Activated T-cell treated with anti-CD3 and anti-CD28 coated beads for 24 hours (primary cell): ENCODE data around the gene G2E3.
"Not testable (repeated sequence)": the region's sequence is repeated elsewhere in the genome, so short reads cannot be mapped to it uniquely, and the experiment has no call there.

Source experiments
- DNase-seq: peaks from one replicate; pipeline ENCODE4 v3.0.0-alpha.2; 2020; ENCODE audit warnings: low read depth

Gene G2E3

DNA sequence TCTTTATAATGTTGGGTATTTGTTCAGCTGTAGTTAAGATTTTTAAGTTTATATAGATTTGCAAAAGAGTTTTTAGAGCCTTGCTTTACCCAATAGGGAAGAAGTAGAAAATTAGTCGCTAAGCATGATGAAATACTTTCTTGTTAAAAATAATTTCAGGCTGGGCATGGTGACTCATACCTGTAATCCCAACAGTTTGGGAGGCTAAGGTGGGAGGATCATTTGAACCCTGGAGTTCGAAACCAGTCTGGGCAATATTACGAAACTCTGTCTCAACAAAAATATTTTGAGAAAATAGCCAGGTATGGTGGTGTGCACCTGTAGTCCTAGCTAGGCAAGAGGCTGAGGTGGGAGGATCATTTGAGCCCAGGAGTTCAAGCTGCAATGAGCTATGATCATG lies 44.4 kb downstream of the G2E3 start:
- DNase-seq = no peak

DNA sequence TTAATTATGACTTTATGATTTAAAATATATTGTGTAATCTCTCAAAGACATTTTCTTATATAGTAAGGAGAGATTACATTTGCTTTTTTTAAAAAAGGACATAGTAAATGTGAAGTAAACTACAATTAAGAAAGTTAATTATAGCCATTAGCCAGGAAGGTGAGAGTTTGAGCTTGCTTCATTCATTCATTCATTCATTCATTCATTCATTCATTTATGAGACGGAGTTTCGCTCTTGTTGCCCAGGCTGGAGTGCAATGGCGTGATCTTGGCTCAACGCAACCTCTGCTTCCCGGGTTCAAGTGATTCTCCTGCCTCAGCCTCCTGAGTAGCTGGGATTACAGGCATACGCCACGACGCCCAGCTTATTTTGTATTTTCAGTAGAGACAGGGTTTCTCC lies 45.7 kb downstream of the G2E3 start:
- not testable (repeated sequence) for DNase-seq

DNA sequence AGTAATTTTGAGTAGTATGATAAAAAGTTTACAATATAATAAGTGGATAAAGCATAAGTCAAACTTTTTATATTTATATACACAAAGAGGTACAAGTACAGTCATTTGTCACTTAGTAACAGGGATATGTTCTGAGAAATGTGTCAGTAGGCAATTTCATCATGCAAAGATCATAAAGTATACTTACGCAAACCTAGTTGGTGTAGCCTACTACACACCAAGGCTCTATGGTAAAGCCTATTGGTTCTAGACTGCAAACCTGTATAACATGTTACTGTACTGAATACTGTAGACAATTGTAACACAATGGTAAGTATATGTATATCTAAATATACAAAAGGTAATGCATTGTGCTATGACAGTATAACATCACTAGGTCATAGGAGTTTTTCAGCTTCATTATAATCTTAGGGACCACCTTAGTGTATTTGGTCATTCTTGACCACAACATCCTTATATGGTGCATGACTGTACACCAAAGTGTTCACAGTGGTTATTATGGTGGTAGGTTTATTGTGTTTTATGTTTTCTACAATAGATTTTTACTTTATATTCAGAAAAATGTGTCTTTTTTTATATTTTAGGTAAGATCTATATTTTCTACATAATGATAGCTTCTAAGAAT lies 48.3 kb downstream of the G2E3 start:
- DNase-seq = no peak

DNA sequence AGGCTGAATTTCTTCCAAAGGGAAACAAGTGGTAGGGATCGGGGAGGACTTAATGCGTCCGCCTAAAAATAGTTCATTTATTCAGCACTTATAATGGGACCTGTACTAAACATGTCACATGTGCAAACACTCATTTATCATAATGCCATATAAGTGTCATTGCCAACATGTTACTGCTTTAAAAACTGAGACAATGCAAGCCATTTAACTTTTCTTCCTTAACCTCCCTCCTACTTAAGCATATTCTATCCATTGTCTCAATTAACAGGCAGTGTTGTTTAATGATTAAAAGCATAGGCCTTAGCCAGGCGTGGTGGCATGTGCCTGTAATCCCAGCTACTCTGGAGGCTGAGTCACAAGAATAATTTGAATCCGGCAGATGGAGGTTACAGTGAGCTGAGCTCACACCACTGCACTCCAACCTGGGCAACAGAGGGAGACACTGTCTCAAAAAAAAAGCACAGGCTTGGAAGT lies 49.6 kb downstream of the G2E3 start:
- no peak for DNase-seq

DNA sequence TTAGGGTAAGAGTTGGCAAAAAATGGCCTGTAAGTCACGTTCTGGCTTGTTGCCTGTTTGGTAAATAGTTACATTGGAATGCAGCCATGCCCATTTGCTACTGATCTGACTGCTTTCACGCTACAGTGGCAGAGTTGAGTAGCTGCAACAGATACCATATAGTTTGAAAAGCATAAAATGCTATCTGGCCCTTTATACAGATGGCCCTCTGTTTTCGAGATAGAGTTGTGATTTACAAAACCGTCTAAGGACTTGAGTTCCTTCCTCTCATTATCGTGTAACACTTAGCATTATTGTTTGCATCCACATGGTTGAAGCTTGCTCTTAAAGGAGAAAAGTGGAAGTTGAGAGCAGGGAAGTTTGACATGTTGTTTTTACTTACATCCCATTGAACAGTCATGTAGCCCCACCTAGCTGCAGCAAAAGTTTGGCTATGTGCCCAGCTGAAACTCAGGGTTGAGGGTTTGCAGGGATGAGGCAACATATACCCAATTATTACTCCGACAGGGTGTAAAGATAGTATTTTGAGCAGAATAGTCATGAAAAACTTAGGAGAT lies 51.9 kb downstream of the G2E3 start:
- no peak for DNase-seq

DNA sequence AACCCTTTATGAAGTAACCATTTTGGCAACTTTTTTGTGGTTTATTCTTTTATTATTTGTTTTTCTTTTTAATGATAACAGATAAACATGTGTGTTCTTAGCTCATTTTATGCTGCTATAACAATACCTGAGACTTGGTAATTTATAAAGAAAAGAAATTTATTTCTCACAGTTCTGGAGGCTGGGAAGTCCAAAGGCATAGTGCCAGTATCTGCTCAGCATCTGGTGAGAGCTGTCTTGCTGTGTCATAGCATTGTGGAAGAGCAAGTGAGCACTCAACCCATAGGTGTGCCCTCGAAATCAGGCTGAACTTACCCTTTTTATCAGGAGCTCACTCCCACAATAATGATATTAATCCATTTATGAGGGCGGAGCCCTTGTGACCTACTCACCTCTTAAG lies 55.2 kb downstream of the G2E3 start:
- no peak for DNase-seq

DNA sequence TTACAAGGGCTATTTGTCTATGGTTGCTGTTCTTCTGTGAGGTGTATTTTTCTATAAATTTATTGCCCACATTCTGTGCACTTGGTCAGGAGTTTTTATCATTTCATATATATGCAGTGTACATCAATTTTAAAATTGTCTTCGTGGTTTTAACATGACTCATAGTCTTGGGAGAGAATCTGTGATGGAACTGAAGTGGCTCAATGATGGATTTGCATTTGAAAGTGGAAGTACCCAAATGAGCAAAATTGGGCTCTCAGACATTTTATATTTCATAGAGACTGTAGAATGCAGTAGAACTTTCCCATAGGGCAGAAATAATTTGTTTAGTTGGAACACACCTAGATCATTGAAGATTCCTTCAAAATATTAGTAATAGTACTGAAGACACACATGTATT lies 61.2 kb downstream of the G2E3 start:
- DNase-seq = no peak

DNA sequence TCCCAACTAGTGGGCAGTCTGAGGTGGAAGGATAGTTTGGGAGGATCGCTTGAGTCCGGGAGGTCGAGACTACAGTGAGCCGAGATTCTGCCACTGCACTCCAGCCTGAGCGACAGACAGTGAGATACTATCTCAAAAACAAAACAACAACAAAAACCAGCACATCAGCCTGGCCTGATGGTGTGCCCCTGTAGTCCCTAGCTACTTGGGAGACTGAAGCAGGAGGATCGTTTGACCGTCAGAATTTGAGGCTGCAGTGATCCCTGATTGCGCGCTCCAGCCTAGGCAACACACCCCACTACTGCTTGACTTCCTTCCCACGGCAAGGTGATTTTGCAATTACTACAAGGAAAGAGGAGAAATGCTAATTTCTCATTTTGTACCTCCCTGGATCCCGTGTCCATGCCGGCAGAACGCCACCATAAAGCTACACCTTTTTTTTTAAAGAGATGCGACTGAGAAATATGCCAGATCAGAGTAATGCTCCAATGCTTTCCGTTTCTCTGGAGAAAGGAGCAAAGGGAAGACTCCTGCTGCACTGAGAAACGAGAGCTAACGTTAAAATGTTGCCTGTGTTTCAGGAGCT lies 62.5 kb downstream of the G2E3 start:
- no peak for DNase-seq

DNA sequence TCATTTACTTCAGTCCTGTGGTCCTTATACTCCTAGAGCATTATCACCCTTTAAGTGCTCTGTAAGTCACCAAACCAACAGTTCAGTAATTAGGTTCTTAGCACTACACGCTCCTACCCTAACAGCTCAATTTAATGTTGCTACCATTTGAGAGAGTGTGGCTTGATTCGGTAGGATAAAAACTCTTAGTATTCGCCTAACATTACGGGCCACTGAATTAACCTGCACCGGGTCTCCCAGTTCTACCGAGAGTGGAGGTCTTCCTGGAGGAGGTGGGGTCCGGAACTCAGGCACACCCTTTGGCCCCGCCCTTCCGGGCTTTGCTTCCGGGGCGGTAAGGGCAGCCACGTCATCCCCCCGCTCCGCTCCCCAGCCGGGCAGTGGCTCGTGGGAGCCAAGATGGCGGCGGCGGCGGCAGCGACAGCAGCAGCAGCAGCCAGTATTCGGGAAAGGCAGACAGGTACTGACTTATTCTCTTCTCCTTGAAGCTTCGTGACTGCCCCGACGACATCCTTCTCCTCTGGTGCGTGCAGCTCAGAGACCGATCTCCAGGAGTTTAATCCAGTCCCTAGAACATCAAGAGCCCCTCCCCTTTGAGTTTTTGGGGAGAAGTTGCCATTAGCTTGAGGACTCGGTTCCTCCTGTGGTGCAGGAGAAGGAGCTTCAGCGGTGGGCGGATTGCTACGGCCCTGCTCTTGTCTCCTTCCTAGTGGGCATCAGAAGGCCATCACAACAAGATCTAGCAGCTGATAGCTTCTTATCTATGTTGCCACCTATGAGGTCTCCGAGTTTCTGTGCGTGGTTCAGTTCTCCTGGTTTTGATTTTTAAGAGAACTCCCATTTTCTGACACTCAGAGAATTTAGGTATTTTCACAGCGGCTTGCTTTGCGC lies 63.2 kb downstream of the G2E3 start, which contains the start of gene SCFD1:
Gene SCFD1, plus strand, starts transcription at position 380 of the 891 bp plus-strand sequence. Its CDS starts 20 bp downstream, at position 400.
- DNase-seq = peak; percentile 91

DNA sequence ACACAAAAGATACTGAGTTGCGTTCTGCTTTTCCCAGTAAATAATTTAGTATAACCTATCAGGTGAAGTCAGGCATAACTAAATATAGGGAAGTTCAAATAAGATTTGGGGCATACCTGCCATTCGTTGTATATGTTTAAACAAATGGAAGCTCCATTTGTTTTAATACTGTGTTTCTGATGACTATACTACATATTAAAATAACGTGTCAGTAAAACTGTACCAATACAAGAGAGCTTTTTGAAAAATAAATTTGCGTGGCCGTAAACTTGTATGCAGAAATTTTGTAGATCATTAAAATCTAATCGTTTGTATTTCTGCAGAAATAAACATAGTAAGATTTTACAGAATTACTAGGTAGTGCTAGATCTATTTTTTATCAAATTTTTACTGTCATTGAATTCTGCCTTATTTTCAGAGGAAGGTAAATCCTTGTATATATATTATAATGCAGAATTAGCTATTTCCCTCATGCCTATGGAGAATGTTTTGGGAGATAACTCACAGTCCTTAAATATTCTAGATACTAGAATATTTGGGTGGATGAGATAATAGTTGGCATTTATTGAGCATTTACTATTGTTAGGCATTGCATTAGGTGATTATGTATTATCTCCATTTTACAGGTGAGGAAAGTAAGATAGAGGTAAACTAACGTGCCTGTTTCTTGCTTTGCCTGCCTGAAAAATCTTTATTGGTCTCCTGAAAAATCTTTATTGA lies 64.6 kb downstream of the G2E3 start:
- DNase-seq = no peak

DNA sequence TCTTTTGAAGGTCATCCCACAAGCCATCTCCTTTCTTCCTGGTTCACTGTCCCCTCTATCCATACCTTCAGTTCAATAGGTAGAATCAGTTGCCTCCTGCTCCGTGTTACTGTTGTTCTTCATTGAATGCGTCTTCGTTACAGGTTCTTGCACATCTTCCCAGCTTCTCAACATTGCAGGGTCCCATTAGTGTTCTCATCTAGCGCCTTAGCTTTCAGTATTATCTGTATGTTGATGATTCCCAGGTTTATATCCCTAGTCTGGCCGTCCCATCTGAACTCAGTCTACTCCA lies 65.1 kb downstream of the G2E3 start:
- DNase-seq = no peak

DNA sequence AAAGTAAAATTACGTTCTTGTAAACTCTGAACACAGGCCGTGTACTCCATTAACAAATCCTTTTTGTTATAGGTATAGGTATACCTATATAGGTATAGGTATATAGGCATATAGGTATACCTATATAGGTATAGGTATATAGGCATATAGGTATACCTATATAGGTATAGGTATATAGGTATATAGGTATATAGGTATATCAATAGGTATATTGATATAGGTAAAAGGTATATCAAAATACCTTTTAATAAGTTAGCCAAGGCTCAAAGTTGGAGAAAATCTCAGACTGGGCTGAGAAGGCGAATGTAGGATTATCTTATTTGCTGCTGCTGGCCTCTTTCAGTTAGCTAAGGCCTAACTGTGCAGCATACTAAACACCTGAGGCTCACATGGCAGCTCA lies 66.6 kb downstream of the G2E3 start:
- no peak for DNase-seq

DNA sequence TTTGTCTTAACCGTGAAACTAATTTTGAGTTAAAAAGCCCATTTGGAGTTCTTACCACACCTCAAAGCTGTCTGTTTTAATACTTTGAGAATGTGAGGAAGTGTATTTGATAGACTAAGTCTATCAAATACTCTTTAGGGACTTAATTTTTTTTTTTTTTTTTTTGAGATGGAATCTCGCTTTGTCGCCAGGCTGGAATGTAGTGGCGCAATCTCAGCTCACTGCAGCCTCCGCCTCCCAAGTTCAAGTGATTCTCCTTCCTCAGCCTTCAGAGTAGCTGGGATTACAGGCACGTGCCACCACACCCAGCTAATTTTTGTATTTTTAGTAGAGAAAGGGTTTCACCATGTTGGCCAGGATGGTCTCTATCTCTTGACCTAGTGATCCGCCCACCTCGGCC lies 70.5 kb downstream of the G2E3 start:
- not testable (repeated sequence) for DNase-seq

DNA sequence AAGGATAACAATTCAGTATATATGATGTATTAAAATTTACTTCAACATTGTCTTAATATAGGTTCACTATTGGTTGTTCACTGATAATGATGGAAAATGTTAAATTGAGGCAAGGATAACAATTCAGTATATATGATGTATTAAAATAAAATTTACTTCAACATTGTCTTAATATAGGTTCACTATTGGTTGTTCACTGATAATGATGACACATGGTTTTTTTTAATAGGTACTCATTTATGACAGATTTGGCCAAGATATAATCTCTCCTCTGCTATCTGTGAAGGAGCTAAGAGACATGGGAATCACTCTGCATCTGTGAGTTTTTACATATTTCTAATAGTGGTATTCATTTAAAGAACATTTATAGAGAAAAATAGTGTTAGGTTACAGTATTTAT lies 71.3 kb downstream of the G2E3 start:
- DNase-seq = no peak

DNA sequence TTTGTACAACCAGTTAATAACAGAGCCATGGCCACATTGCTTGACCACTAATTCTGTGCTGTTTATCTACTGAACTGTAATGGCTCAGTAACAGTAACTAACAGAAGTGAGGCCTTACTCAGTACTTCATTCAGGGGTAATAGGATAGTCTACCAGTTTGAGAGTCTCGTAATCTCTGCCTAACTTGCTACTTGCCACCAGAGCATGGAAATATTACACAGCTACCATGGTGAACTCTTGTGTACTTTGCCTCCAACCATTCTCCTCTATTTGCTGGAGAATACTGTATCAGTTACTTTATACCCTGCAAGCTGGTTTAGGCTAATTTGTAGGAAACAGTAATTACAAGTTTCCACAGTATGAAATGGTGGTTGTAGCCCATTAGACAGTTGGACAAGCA lies 73.8 kb downstream of the G2E3 start:
- no peak for DNase-seq

DNA sequence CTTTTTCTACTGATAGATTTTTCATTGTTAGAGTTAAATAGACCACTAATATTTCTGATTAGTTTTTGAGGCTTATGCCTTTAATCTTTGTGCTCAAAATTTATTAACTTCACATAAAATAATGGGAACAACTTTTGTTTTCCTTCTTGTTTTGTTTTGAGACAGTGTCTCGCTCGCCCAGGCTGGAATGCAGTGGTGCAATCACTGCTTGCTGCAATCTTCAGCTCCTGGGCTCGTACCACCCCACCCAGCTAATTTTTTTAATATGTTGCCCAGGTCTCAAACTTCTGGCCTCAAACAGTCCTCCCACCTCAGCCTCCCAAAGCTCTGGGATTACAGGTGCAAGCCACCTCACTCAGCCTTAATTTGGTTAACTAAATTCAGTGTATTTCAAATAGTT lies 80.0 kb downstream of the G2E3 start:
- DNase-seq = no peak

DNA sequence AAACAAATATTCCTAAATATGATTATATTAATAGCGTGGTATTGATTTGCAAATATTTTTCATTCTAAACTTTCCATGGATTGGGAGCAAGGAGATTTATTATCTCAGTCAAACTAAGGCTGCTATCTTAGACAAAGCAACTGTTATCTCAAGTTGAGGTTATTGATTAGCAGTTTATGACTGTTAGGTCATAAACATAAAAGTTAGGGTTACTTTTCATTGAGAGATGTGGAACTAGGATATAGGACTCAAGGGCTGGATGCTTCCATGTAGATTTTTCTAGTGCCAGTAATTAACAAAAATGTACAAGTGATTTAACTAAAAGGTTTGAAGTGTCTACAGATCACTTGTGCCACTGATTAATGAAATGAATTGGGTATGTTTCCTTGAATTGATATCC lies 82.2 kb downstream of the G2E3 start:
- no peak for DNase-seq

DNA sequence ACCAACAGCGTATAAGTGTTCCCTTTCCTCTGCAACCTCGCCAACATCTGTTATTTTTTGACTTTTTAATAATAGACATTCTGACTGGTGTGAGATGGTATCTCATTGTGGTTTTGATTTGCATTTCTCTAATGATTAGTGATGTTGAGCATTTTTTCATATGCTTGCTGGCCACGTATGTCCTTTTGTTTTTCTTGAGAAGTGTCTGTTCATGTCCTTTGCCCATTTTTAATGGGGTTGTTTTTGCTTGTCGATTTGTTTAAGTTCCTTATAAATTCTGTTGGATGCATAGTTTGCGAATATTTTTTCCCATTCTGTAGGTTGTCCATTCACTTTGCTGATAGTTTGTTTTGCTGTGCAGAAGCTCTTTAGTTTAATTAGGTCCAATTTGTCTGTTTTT lies 85.5 kb downstream of the G2E3 start:
- not testable (repeated sequence) for DNase-seq

DNA sequence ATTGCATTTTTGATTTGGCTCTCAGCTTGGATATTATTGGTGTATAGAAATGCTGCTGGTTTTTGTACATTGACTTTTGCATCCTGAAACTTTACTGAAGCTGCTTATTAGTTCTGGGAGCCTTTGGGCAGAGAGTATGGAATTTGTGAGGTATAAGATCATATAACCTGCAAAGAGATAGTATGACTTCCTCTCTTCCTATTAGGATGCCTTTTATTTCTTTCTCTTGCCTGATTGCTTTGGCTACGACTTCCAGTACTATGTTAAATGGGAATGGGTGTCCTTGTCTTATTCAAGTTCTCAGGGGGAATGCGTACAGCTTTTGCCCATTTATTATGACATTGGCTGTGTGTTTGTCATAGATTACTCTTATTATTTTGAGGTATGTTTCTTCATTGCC lies 86.6 kb downstream of the G2E3 start:
- DNase-seq = no peak

DNA sequence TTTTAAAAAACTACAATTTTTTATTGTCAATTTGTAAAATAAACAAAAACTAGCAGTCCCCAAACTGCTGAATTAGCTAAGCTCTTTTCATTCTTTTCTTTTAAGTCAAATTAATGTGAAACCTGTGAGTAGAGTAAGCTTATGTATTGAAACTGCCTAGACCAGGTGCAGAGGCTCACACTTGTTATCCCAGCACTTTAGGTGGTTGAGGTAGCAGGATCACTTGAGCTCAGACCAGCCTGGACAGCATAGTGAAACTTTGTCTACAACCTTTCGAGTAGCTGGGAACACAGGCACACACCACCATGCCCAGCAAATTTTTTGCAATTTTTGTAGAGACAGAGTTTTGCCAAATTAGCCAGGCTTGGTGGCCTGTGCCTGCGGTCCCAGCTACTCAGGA lies 89.5 kb downstream of the G2E3 start:
- DNase-seq = no peak

DNA sequence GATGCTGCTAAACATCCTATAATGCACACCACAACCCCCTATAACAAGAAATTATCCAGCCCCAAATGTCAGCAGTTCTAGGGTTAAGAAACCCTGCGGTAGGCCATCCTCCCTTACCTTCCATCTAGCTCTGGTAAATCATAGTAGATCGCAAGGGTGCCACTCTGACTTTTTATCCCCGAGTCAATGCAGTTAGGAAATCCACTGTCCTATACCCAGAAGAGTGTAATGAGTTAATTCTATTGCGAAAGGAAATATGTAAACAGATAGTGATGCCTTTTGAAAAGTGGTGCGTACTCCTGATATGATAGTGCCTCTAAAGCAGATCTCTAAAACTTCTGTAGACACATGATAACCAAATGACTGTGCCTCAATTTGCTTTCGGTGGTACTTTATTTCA lies 93.0 kb downstream of the G2E3 start:
- DNase-seq = no peak

DNA sequence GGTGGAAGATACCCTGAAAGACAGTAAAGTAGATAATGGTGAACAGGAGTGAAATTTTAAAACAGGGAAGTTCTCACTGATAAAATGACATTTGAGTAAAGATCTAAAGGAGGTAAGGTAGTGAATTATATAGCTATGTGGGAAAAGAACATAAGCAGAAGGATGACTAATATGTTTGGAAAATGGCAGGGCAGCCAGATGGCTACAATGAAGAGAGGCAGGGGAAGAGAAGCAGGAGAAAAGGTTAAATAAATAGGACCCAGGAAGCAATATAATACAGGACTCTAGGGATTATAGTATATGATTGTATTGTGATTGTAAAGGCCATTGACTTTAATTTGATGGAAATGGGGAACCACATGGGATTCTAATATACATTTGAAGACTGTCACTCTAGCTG lies 96.2 kb downstream of the G2E3 start:
- no peak for DNase-seq
